Peyer's patch (tissue), 4 donors: ENCODE measurements around the gene TSPAN31.

Experiments
- POLR2A ChIP-seq, 2 donors: fragments of 450-650 bp; IDR thresholded peaks; one replicate each; pipeline ENCODE4 v1.5.1; 2017; ENCODE audit warnings: antibody characterized with exemption in 2 of 2, mild to moderate bottlenecking in 2 of 2, moderate library complexity in 2 of 2
- TF ChIP-seq, protein P1 (sequence below), 6 experiments: fragments of 450-650 bp in 4 of 6; fragments of 200-600 bp in 2 of 6; sonication (generic) in 1 of 6; IDR thresholded peaks; one replicate each; pipeline ENCODE4 v1.5.1; 2017 to 2019; ENCODE audit warnings: antibody characterized with exemption in 6 of 6, mild to moderate bottlenecking in 3 of 6, moderate library complexity in 1 of 6

DNA sequence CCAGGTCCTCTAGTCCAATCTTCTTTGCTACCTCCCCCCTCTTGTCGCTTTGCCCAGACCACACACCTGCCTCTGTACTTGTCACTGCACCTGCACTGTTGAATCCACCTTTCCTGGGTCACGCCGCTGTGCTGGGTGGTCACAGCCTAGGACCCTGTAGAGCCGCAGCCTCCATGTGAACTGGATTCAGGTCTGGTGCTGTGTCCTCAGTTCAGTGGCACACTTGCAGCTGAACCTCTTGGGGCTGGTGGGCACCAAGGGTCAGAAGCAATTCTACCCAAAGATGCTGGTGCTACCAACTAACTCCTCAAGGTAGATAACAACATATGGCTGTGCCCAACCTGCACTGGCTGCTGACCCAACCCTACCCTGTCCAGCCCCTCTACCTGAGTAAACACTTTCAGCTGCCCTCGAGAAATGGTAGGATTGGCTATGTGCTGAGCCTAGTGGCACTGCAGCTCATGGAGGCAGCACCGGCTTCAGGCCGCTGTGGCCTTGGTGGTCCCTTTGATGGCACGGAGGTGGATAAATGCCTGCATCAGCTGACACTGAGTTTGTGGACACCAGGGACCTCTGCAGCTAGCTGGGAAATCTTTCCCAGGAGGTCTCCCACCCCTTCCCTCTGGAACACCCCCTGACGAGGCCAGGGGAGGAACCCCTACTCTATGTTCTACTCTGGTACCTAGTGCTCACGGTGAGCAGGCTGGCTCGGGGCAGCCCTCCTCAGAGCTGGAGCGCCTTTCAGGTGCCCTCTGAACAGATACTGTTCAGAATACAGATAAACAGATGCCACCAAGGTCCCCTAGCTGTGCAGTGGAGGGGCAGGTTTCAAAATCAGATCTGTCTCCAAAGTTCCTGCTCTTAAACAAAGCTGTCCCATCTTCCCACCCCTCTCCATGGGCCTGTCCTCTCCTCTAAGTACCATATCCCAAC, 20.6 kb upstream of the TSPAN31 start:
- TF ChIP-seq, protein P1, sequence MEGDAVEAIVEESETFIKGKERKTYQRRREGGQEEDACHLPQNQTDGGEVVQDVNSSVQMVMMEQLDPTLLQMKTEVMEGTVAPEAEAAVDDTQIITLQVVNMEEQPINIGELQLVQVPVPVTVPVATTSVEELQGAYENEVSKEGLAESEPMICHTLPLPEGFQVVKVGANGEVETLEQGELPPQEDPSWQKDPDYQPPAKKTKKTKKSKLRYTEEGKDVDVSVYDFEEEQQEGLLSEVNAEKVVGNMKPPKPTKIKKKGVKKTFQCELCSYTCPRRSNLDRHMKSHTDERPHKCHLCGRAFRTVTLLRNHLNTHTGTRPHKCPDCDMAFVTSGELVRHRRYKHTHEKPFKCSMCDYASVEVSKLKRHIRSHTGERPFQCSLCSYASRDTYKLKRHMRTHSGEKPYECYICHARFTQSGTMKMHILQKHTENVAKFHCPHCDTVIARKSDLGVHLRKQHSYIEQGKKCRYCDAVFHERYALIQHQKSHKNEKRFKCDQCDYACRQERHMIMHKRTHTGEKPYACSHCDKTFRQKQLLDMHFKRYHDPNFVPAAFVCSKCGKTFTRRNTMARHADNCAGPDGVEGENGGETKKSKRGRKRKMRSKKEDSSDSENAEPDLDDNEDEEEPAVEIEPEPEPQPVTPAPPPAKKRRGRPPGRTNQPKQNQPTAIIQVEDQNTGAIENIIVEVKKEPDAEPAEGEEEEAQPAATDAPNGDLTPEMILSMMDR (IDR thresholded peaks at IDR 0.05), result no peak
- TF ChIP-seq POLR2A (IDR thresholded peaks at IDR 0.05), result no peak
